ENCODE results near the gene TRAPPC6A. TPM values are rescaled to one million over a fixed set of nuclear protein-coding genes. Genes with fewer than 3 reads are reported as not detected.

The TRAPPC6A gene
- total RNA-seq, 1 donor from 2014 or later = 28.7 TPM

DNA sequence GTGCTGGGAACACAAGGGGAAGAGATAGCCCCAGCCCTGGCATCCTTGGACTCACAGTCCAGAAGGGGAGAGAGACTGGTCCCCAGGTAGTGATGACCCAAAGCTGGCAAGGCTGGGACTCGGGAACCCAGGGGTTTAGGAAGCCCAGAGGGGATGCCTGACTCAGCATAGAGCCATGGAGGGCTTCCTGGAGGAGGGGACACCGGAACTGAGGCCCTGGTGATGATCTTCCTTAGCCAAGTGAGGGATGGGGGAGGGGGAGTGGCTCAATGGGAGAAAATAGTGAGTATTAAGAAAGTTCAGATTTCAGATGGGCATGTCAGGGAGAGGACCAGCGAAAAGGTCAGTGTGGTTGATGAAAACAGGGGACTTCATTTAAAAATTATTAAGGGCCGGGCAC lies 40.4 kb upstream of the TRAPPC6A start:
- Histone ChIP-seq H3K4me1 (peaks cover 14% of the 10 kb centered on the region), H3K27ac (no peak overlapping the region), H3K9me3 (no peaks in the 10 kb centered on the region), H3K4me3 (no peak overlapping the region), H3K36me3 (no peaks in the 10 kb centered on the region), H3K27me3 (no peaks in the 10 kb centered on the region)
- DNase-seq (ENCODE audit: extremely low spot score in 2 of 2) = no peak
- intact Hi-C loops (cut with DNase I) = no loop called here
- TF ChIP-seq POLR2A (IDR thresholded peaks at IDR 0.05) (no peak), POLR2AphosphoS5 (IDR thresholded peaks at IDR 0.05; ENCODE audit: insufficient read depth in 1 of 2, low read depth in 1 of 2) (no peak)
- TF ChIP-seq, protein P1, sequence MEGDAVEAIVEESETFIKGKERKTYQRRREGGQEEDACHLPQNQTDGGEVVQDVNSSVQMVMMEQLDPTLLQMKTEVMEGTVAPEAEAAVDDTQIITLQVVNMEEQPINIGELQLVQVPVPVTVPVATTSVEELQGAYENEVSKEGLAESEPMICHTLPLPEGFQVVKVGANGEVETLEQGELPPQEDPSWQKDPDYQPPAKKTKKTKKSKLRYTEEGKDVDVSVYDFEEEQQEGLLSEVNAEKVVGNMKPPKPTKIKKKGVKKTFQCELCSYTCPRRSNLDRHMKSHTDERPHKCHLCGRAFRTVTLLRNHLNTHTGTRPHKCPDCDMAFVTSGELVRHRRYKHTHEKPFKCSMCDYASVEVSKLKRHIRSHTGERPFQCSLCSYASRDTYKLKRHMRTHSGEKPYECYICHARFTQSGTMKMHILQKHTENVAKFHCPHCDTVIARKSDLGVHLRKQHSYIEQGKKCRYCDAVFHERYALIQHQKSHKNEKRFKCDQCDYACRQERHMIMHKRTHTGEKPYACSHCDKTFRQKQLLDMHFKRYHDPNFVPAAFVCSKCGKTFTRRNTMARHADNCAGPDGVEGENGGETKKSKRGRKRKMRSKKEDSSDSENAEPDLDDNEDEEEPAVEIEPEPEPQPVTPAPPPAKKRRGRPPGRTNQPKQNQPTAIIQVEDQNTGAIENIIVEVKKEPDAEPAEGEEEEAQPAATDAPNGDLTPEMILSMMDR (IDR thresholded peaks at IDR 0.05) = no peak

DNA sequence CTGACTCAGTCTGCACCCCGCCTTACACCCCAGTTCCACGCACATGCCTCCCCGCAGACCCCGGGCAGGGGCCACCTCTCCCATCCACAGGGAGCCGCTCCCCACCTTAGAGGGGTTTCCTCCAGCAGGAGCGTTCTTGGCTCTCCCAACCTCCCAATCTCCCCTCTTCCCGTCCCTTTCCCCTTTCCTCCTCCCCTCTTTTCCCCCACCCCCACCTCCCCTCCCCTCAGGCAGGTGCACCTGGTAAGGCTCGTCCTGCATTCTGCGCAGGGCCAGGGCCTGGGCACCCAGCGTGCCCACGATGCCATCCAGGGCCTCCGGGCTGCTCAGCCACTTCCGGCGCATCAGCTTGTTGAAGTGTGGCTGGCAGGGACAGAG lies 39.9 kb upstream of the TRAPPC6A start:
- no peaks in the 10 kb centered on the region for H3K9me3 ChIP-seq
- no peaks in the 10 kb centered on the region for H3K27me3 ChIP-seq
- peaks cover 16% of the 10 kb centered on the region for H3K4me1 ChIP-seq
- DNase-seq (ENCODE audit: extremely low spot score in 2 of 2) = no peak
- TF ChIP-seq, protein P1 (IDR thresholded peaks at IDR 0.05) = no peak
- TF ChIP-seq POLR2AphosphoS5 (IDR thresholded peaks at IDR 0.05; ENCODE audit: insufficient read depth in 1 of 2, low read depth in 1 of 2) (no peak), POLR2A (IDR thresholded peaks at IDR 0.05) (no peak)
- intact Hi-C loops (cut with DNase I) = no loop called here
- H3K36me3 ChIP-seq = no peaks in the 10 kb centered on the region
- H3K4me3 ChIP-seq = no peak overlapping the region
- no peak overlapping the region for H3K27ac ChIP-seq

DNA sequence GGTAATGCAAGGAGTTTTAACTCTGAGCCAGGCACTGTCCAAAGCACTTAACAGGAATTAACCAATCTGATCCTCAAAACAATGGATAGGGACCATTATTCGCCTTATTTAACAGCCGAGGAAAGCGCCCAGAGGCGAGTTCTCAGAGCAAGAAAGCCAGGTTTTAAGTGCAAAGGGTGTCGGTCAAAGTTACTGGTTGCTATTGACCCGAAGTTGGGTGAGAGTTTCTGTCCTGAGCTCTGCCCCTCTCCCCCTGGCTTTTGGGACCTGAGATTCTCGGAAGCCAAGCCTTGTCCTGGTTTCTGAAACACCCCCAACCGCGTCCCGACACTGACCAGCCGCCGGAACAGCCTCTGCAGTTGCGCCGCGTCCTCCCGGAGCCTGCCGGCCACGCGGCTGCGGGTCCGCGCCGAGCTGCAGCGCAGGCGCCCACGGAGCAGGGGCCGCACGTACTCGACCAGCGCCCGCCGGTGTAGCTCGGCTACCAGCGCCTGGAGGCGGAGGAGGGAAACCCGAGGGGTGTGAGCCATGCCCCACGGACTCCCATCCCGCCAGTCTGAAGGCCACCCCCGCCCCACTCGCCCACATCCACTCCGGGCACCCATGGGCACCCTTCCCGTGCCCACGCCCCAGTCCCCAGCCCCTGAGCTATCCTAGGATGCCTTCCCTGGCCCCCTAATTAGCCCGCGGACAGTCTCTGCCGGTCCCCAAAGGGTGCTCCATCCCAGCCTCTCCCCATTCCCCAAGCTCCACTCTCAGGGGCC lies 39.3 kb upstream of the TRAPPC6A start:
- H3K4me3 ChIP-seq = no peak overlapping the region
- peaks cover 21% of the 10 kb centered on the region for H3K4me1 ChIP-seq
- H3K9me3 ChIP-seq = no peaks in the 10 kb centered on the region
- no peak for DNase-seq (ENCODE audit: extremely low spot score in 2 of 2)
- no peak overlapping the region for H3K27ac ChIP-seq
- no peaks in the 10 kb centered on the region for H3K36me3 ChIP-seq
- TF ChIP-seq, protein P1 (IDR thresholded peaks at IDR 0.05) = no peak
- no peak for TF ChIP-seq POLR2A (IDR thresholded peaks at IDR 0.05)
- no peak for TF ChIP-seq POLR2AphosphoS5 (IDR thresholded peaks at IDR 0.05; ENCODE audit: insufficient read depth in 1 of 2, low read depth in 1 of 2)
- intact Hi-C loops (cut with DNase I) = no loop called here
- H3K27me3 ChIP-seq = no peaks in the 10 kb centered on the region

DNA sequence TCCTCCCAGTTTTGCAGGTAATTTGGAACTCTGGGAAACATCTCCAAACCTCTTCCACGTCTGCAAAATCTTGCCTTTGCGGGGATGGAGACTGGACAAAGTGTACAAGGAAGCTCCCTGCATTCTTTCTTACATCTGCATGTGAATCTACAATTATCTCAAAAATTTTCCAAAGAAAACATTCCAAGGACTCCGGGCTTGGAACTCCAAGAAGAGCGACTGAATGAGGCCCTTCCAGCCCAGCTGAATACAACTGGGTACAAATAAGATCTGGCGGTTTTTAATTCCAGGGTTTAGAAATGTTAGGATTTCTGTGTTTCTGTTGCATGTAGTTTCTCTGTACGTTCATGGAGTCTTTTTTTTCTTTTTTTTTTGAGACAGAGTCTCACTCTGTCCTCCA lies 38.6 kb upstream of the TRAPPC6A start:
- no peak for DNase-seq (ENCODE audit: extremely low spot score in 2 of 2)
- Histone ChIP-seq H3K9me3 (no peaks in the 10 kb centered on the region), H3K4me1 (peaks cover 21% of the 10 kb centered on the region), H3K36me3 (no peaks in the 10 kb centered on the region), H3K27ac (no peak overlapping the region), H3K27me3 (no peaks in the 10 kb centered on the region), H3K4me3 (no peak overlapping the region)
- intact Hi-C loops (cut with DNase I) = no loop called here
- TF ChIP-seq POLR2A (IDR thresholded peaks at IDR 0.05) = no peak
- TF ChIP-seq, protein P1 (IDR thresholded peaks at IDR 0.05) = no peak
- TF ChIP-seq POLR2AphosphoS5 (IDR thresholded peaks at IDR 0.05; ENCODE audit: insufficient read depth in 1 of 2, low read depth in 1 of 2) = no peak

DNA sequence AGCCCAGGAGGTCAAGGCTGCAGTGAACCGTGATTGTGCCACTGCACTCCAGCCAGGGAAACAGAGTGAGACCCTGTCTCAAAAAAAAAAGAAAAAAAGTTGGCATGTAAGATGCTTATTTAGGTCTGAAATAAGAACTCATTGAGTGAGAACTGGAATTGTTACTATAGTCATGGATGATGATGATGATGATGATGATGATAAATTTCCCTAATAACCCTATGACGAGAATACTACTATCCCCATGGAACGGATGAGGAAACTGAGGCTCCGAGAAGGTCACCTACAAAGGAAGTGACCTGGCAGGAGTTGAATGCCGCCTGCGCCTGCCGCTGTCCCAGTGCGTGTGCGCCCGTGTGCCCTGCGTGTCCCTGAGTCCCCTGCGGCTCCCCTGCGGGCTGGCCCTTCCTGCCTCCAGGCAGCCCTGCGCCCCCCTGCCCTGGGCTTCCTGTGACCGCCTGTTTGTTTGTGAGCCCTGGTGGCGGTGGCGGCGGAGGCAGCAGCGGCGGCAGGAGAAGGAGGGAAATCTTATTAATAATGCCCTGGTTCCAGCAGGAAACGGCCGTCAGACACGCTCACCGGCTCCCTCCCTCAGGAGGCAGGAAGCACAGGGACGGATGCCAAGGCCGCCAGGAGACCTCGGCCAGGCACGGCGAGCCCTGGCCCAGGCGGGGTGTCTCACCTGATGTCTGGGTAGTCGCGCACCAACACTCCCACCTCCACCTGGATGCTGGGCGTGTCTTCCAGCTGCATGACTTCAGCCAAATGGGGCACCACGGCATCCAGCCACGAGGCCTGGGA lies 37.6 kb upstream of the TRAPPC6A start:
- Histone ChIP-seq H3K27me3 (no peaks in the 10 kb centered on the region), H3K27ac (no peak overlapping the region), H3K9me3 (no peaks in the 10 kb centered on the region), H3K4me3 (no peak overlapping the region), H3K36me3 (no peaks in the 10 kb centered on the region), H3K4me1 (peaks cover 21% of the 10 kb centered on the region)
- intact Hi-C loops (cut with DNase I) = no loop called here
- TF ChIP-seq POLR2A (IDR thresholded peaks at IDR 0.05) = no peak
- peak in 1 of 2 donors; percentile 10 for TF ChIP-seq POLR2AphosphoS5 (IDR thresholded peaks at IDR 0.05; ENCODE audit: insufficient read depth in 1 of 2, low read depth in 1 of 2)
- no peak for DNase-seq (ENCODE audit: extremely low spot score in 2 of 2)

All from vagina (tissue), 2 donors.